Measurements from ENCODE around the gene CRIP2.
A peak's percentile ranks its signal among the peaks of the same experiment; 100 is the strongest.

Gene CRIP2

DNA sequence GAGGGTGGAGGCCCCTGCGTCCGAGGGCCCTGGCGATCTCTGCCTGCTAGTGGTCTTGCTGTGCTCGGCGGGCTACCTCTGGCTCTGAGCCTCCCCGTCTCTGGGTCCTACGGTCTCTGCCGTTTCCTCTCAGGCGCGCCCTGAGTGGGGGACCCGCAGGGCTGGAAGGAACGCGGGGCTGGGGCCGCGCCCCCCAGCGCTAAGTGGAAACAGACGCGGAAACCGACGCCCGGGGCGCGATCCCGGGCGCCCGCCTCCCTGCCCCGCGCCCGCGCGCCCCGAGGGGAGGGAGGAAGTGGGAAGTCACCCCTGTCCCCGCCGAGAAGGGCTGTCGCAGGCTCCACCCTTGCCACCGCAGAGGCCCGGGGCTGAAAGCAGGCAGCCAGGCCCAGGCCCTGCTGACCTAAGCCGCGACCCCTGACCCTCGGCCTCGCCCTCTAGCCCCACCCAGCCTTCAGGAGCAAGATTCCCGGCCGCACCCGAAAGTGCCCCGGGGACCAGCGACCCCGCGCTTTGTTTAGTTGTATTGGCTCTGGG, 12.9 kb downstream of the CRIP2 start:
- DNase-seq (ENCODE audit: low read depth in 2 of 3, low spot score in 1 of 3), result peak in 1 of 3 donors; percentile 46

DNA sequence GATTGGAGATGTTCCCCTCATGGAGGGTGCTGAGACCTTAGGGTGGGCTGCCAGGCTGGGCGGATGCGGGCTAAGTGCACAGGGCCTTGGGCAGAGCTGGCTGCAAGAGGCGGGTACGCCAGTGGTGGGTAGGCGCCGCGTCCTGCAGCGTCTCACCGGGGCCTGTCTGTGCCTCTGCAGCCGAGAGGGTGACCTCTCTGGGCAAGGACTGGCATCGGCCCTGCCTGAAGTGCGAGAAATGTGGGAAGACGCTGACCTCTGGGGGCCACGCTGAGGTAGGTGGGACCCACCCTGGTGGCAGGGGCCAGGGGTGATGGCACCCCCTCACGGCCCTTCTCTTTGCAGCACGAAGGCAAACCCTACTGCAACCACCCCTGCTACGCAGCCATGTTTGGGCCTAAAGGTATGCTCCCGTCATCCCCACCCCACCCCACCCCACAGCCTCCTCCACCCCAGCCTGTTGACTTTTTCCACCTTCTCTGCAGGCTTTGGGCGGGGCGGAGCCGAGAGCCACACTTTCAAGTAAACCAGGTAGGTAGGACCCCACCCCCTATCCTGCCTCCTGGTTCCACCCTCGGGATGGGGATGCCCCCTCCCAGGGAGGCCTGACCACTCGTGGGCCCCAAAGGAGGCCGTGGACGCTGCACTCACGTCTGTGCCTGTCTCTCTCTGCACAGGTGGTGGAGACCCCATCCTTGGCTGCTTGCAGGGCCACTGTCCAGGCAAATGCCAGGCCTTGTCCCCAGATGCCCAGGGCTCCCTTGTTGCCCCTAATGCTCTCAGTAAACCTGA, 13.6 kb downstream of the CRIP2 start:
- DNase-seq (ENCODE audit: low read depth in 2 of 3, low spot score in 1 of 3), result no peak

DNA sequence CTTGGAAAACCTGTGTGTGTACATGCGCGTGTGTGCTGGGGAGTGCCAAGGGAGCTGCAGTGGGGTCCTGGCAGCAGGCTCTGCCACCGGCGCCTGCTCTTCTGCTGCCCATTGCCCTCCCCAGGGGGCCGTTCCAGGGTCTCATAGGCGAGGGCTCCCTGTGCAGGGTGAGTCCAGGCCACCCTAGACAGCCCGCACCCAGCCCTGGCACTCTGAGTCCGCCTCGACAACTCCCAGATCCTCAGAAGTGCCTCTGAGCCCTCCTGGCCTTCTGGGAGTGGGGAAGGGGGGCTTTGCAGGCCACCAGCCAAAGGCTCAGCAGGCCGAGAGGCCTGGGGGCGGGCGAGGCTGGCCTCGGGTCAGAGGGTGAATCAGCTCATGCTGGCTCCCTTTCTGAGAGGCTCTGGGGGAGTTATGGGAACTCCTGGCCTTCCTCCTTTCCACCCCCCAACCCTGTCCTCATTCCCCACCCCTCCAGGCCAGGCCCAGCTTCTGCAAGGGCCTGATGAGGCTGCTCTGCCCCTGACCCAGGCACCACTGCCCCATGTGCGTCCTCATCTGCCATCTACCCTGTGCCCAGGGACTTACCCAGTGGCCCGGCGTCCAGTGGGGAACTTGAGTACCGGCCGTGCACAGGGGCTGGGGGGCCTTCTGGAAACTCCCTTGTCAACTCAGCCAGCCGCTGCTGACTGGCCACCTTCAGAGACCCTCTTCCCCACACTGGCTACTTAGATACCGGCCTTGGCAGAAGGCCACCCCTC, 14.3 kb downstream of the CRIP2 start:
- DNase-seq (ENCODE audit: low read depth in 2 of 3, low spot score in 1 of 3), result no peak

DNA sequence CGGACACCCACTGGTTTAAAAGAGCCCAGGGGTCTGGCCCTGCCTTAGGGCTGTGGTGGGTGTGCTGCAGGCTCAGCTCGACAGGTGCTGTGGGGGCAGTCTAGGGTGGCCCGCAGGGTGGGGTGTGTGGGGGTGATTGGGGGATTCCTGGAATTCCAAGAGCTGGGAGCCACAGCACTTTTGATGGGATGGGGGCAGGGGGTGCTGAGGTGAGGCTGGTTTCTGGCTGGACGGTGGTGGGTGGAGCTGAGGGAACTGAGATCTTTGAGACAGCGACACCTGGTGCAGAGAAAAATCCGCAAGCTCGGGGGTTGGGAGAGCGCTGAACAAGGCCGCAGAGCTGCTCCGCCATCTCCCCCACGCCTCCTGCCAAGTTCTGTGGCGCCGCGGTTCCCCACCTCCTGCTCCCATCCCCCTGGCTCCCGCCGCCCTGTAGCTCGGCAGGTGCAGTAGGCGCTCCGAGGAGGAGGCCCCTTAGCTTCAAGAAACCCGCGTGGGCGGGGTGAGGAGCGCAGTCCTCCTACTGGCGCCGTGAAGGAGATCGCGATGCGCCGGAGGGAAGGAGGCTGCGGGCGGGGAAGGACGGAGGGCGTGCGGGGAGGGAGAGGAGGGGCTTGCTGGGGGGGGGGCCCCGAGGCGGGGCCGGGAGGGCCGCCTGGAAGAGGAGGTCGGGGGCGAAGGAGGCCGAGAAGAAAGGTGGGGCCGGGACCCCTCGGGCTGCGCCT, 15.1 kb downstream of the CRIP2 start:
- peak; percentile 78 to 84 (median 78) for DNase-seq (ENCODE audit: low read depth in 2 of 3, low spot score in 1 of 3)

DNA sequence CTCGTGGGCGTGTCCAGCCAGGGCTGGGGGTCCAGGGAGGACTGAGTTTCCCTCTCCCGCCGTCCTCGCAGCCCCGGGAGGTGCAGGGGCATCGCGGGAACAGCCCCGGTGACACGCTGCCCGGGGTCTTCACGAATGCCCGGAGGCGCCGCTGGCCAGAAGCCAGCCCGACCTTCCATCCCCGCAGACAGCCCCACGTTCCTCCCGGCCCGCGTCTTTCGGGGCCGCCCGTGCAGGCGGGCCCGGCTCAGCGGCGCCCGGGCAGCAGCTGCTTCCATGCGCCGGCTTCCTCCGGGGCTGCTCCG, 15.6 kb downstream of the CRIP2 start:
- no peak for DNase-seq (ENCODE audit: low read depth in 2 of 3, low spot score in 1 of 3)

DNA sequence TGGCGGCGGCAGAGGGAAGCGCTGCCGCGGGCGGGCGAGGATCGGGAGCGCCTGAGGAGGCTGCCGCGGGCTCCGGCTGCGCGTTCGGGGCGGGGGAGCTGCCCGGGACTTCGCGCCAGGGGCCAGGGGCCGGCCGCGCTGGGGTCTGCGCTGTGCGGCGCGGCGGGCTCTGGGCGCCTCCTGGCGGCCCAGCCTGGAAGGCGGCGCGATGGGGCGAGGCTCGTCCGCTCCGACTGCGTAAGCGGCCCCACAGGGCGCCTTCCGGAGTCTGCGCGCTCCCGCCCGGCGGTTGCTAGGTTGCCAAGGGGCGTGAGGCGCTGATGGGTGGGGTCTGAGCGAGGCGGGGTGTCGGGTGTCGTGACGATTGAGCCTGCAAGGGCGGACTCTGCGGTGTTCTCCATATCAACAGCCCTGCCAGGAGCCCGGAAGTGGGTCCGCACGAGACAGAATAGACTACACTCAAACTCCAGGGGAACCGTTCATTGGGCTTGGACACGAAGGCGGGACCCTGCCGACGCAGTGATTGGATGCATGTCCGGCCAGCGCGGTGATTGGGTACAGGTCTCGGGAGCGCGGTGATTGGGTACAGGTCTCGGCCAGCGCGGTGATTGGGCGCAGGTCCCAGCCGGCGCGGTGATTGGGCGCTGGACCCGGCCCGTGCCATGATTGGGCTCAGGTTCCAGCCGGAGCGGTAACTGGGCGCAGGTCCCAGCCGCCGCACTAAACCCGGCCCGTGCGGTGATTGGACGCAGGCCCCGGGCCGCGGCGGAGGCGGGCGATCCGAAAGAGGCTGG, 16.1 kb downstream of the CRIP2 start, which contains the start of gene TEDC1:
Gene TEDC1 (plus strand): TSS at position 675 of the 794 bp plus-strand sequence. CDS start 130 bp downstream, outside the sequence.
- DNase-seq (ENCODE audit: low read depth in 2 of 3, low spot score in 1 of 3), result peak; percentile 97 to 99 (median 98)

DNA sequence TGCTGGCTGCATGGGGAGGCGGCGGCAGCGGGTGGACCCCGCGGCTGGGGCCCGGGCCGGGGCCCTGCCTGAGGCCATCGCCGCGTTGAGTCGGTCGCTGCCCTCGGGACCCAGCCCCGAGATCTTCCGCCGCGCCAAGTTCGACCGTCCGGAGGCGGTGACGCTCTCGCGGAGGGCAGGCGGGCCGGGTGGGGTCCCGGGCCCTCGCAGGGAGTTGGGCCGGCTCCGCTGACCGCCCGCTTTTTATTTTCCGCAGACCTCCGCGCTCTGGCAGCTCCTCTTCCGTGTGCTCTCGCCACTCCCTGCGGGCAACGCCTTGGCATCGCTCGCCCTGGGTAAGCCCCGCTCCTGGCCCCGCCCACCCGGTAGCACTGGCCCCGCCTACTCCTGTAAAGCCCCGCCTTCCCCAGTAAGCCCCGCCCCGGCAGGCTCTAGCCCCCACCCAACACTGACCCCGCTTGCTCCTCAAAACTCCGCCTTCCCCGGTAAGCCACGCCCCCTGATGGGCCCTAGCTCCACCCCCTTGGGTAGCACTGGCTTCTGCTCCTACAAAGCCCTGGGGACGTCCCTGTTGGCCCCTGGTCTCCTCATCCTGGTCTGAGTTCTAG, 16.8 kb downstream of the CRIP2 start:
- DNase-seq (ENCODE audit: low read depth in 2 of 3, low spot score in 1 of 3), result peak; percentile 85 to 96 (median 94)

DNA sequence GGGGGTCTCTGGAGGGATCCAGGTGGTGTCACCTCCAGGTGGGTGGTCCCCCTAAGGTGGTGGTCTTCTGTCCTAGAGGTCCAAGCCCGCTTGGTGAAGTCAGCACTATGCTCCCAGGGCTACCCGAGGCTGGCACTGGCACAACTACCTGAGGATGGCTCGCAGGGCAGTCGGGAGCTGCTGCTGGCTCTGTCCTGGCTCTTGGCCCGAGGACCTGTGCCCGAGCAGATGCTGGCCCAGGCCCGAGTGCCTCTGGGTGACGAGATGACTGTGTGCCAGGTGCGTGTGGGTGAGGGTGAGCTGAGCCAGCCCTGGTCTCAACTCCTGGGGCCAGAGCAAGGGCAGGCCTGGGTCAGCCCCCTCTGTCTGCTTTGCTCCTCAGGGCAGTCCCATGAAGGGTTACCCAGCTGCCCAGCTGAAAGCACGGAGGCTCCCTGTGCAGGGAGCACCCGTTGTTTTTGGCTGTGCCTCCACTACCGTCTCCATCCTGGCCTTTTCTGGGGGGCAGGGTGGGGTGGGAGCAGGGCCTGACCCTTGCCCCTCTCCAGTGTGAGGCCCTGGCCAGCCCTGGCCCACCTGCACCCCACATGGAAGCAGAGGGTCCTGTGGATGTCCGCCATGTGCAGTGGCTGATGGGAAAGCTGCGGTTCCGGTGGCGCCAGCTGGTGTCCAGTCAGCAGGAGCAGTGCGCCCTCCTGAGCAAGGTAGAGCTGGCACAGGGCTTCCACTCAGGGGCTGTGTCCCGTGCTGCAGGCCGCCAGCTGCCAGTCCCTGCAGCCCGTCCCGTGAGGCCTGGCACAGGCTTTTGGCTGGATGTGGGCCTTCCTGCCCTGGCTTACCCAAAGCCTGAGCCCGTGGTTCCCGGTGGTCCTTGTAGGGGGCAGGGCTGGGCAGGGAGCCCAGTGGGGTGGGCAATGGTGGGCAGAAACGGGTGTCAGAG, 17.7 kb downstream of the CRIP2 start:
- DNase-seq (ENCODE audit: low read depth in 2 of 3, low spot score in 1 of 3), result no peak

DNA sequence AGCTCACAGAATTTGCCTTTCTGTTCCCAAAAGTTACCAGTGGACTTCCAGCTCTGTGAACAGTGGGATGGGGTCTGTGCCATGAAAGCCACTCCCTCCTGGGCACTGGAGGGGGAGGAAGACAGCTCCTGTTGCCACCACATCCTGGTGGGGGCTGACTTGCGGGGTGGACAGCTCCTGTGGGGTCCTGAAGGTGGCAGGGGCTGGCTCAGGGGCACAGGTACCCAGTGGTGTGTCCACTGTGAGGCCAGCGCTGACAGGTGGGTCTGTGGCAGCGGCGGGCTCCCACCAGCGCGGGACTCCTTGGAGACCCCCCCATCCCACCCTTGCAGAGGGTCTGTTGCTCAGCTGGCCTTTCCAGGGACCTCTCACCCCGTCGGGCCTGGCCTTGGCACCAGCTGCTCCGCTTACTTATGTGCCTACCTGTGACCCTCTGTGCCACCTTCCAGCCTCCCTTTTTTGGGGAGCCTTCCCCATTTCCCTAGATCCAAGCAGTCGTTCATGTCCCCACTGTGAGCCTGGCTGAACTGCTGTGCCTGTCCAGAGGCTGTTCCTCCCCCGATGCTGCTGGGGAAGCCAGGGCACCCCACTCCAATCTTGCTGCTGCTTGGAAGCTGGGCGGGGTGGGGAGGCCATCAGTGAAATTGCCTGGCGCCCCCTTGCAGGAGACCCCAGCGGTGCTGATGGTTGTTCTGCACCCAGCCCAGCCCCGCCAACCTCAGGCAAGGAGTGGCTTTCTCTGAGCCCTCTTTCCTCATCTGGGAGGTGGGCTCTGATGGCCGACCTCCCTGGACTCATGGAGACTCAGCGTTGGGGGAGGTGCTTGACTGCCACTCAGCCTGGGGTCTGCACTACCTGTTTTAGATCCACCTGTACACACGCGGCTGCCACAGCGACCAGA, 18.6 kb downstream of the CRIP2 start:
- DNase-seq (ENCODE audit: low read depth in 2 of 3, low spot score in 1 of 3), result no peak

DNA sequence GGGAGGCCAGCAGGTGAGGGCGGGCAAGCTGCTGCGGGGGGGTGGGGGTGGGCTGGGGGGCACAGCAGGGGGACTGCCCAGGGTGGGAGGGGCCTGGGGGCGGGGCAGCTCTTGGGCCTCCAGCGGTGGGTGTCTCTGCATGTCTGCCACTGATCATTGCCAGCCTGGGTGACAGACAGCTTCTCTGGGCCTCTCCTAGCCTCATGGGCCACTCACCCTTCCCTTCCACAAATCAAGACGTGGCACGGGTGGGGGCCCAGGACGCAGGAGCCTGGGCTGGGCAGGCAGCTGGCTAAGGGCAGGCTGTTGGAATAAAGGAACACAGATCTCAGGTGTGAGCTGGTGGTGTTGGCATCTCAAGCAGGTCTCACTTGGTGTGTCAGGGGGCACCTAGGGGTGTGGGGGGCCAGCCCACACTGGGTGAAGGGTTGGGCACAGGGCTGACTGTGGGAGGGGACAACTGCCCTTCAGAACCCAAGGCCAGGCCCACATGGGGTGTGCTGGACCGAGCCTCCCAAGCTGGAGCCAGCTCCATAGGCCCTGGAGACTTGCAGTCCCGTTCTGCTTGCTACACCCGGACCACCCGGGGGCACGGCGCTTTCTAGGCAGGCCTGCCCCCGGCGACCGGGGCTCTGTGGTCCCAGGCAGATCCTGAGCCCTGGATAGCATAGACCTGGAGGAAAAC, 19.4 kb downstream of the CRIP2 start:
- no peak for DNase-seq (ENCODE audit: low read depth in 2 of 3, low spot score in 1 of 3)

DNA sequence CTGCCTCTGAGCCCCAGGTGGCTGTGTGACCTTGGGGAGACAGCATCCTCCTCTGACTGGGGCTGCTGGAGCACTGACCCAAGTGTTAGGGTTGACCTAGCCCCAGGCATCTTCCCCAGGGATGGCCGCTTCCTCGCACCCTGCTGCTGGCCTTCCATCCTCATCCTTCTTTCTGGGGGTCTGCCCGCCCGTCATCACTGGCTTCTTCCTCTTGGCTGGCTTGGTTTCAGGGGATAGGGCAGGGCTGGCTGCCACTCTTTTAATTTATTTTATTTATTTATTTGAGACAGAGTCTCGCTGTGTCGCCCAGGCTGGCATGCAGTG, 19.9 kb downstream of the CRIP2 start:
- DNase-seq (ENCODE audit: low read depth in 2 of 3, low spot score in 1 of 3), result no peak

DNA sequence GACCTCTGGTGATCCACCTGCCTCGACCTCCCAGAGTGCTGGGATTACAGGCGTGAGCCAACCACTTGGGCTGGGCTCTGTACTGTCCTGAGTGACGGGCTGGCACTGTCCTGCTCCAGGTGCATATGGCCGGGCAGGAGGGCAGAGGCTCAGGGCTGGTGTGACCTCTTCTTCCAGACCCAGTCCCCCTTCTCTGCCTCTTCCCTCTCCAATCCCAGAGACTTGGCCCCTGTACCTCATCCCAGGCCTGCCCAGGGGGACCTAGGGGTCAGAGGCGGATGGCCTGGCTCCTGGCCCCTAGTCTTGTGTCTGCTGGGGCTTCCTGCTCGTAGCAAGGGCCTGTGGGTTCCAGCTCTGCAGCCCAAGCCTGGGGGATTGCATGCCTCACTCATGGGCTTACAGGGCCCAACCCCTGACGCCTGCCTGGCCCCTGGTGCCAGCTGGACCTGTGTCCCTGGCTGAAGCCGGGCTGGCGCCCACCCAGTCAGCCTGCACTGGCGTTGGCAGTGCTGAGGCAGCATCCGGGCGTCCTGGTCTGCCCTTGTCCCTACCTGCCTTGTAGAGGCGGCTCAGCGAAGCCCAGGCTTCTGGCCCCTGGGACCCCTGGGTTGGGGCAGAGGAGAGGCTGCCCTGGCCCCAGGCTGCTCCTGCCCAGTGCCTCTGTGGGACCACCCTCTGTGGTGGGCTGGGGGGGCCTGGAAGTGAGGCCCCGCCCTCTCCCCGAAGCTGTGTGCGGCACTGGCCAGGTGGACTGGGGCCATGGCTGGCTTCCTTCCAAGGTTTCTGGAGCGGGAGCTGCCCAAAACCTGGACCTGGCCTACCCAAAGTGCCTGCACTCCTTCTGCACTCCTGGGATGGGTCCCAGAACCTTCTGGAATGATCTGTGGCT, 20.7 kb downstream of the CRIP2 start:
- no peak for DNase-seq (ENCODE audit: low read depth in 2 of 3, low spot score in 1 of 3)

DNA sequence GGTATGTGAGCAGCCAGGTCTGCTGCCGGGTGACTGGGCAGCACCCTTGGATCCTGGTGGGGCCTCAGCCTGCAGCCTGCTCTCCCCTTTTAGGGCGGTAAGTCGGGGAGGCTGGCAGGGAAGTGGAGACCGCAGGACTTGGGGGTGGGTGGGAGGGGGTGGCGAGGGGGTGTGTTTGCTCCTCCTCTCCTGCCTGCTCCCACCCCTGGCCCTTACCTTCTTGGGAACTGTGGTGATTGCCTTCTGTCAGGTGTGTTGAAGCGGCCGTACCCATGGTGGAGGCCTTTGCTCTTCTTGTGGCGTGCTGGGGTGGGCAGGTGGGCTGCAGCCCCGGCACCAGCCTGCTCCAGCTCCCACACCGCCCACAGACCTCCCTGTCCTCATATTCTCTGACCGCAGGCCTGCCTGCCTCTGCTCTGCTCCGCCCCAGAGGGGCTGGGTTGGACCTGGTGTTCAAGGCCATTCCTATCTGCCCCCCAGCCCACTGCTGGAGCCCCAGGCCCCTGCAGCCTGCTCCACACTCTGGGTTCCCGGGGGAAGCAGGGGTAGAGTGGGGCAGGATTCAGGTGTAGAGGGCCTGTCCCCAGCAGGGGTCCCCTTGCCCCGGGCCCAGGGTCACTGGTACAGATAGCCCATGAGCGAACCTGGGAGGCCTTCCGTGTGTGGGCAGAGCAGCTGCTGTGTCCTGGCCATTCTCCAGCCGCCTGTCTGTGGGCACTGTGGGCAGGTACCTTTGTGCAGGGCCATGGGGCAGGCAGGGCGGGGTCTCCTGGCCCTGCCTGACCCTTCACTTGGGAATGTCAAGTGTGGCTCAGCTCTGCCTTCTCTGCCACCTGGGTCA, 21.6 kb downstream of the CRIP2 start:
- DNase-seq (ENCODE audit: low read depth in 2 of 3, low spot score in 1 of 3), result no peak

DNA sequence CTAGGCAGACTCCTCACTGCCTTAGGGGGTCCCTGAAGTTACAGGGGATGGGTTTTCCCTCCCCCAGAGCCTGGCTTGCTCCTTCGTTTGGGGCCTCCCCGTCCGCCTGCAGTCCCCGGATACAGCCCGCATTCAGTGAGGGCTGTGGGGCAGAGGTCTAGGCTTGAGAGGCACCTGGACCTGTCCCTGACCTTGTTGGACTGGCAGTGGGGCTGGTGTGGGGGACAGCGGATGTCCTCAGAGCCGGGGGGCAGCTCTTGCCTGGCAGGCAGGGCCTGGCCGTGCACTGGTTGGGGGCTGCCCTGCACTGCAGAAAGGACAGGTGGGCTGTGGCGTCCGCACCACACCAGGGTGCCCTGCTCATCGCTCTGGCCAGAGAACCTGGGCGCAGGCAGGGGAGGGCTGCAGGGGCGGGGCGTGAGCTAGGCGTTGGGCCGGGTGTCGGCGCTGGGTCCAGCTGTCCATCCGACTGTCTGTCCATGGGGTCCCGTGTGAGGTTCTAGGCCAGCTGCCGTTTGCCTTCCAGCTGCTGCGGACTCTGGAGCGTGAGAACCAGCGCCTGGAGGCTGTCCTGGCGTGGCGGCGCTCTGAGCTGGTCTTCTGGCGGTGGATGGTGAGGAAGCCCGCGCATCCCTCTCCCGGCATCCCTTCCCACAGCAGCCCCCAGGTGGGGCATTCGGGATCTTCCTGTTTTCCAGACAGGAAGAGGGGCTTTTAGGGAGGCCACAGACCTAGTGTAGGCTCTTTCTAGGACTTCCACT, 22.4 kb downstream of the CRIP2 start:
- no peak for DNase-seq (ENCODE audit: low read depth in 2 of 3, low spot score in 1 of 3)
